Activated T-cell treated with anti-CD3 and anti-CD28 coated beads, Interleukin-2, amount 50 U/mL, for 4 hours (primary cell): ENCODE measurements around the gene TMTC1. TPM values are rescaled to one million over a fixed set of nuclear protein-coding genes. Genes with fewer than 3 reads are reported as not detected.

ENCODE experiments used
- ATAC-seq, 2 donors: fragments of 200-7000 bp; cut with Tn5 transposase; one replicate each; pipeline ENCODE4 v1.10.0; 2021
- DNase-seq: peaks from one replicate; pipeline ENCODE4 v3.0.0-alpha.2; 2020
- H3K27me3 Mint-ChIP-seq: one replicate; pipeline ENCODE4 v1.8.0; 2021; ENCODE audit warnings: low read depth, mixed read lengths
- H3K36me3 Mint-ChIP-seq: one replicate; pipeline ENCODE4 v1.8.0; 2022; ENCODE audit warnings: mixed read lengths; ENCODE audit not compliant: insufficient read depth
- H3K4me1 Mint-ChIP-seq: one replicate; pipeline ENCODE4 v1.8.0; 2021; ENCODE audit warnings: low read depth, mixed read lengths
- H3K4me3 Mint-ChIP-seq: one replicate; pipeline ENCODE4 v1.8.0; 2021; ENCODE audit warnings: mild to moderate bottlenecking, moderate library complexity, mixed read lengths
- H3K9me3 Mint-ChIP-seq: one replicate; pipeline ENCODE4 v1.8.0; 2021; ENCODE audit warnings: mixed read lengths
- total RNA-seq, 3 donors: library from RNA; stranded (reverse); gene quantifications; one replicate each; pipeline ENCODE4 v1.2.1, GENCODE V29; 2021

Gene TMTC1
- total RNA-seq, 3 donors from 2014 or later: 0.11 to 0.24 (median 0.13) TPM

DNA sequence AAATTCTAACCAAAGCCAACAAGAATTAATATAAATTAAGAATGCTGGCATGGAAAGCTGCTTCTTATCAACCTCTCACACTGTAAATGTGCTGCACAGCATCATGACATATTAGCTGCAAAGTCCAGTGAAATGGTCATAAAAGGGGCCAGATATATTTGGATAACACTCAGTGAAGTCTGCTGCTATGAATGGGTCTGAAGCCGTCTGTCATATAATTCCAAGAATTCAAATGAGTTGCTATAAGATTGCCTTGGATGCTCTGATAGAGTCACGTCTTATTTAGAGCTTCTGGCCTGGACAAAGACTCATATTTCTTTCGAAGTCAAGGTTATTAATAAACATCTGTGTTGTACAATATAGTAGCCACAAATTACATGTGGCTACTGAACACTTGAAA is 231.9 kb downstream of the TMTC1 start:
- DNase-seq: no peak
- H3K4me3 Mint-ChIP-seq: no peak overlapping the region
- H3K9me3 Mint-ChIP-seq: no peaks in the 10 kb centered on the region
- no peaks in the 10 kb centered on the region for H3K4me1 Mint-ChIP-seq
- H3K36me3 Mint-ChIP-seq: no peaks in the 10 kb centered on the region
- ATAC-seq: no peak
- no peaks in the 10 kb centered on the region for H3K27me3 Mint-ChIP-seq

DNA sequence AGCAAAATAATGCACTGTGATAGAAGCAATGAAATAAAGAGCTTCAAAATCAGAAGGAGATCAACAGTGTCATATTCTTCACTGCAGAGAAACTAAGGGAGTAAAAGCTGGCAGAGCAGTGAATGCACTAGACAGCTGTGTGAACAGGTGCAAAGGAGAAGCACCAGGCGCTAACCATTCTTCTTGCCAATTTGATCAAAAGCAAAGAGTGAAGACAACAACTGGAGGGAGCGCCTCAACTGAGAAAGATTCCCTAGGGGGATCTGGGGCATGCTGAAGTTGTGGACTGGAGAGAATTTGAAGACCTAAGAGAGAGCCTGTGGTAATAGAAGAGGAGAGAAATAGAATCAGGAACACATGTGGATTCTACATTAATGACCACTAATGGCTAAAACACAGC is 235.9 kb downstream of the TMTC1 start:
- ATAC-seq: no peak
- Mint-ChIP-seq H3K36me3 (no peaks in the 10 kb centered on the region), H3K4me3 (no peak overlapping the region), H3K27me3 (peaks cover 7% of the 10 kb centered on the region), H3K9me3 (no peaks in the 10 kb centered on the region), H3K4me1 (no peaks in the 10 kb centered on the region)
- DNase-seq: no peak

DNA sequence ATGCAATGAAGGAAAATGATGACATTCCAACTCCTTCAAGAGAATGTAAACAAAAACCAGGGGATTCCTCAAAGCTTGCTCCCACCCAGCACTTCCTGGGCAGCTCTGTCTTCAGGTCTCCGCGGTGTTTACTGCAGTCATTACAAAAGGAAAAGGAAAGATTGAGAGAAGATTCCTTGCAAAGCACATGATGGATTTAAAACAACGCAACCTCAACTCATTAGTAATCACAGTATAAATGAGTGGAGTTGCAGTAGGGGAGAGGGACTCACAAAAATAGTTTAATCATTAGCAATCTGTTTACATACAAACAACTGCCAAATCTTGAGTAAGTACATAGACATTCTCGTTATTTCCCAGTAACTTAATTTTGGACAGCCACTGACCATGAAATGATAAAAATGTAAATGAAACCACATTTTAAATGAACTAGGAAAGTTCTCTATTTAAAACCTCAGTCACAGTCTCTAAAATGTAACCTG is 236.6 kb downstream of the TMTC1 start:
- DNase-seq: no peak
- Mint-ChIP-seq H3K4me3 (no peak overlapping the region), H3K9me3 (no peaks in the 10 kb centered on the region), H3K36me3 (no peaks in the 10 kb centered on the region), H3K4me1 (no peaks in the 10 kb centered on the region), H3K27me3 (peaks cover 9% of the 10 kb centered on the region)
- ATAC-seq: no peak

DNA sequence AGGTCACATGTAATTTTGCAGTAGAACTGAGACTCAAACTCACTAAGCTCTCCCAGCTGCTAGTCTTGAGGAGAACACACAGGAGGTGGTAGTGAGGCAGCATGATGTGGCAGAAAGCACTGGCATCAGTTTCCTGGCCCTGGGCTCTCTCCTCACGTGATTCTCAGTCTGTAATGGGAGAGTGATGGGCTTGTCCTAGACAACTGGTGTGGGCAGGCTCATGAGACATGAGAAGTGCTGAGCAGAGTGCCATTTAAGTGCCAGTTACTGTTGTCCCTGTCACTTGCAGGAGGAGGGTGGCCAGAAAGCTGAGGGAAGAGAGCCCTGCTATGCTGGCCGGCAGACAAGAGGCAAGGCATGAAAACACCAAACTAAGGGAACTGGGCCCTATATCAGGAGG is 237.7 kb downstream of the TMTC1 start:
- Mint-ChIP-seq H3K9me3 (no peaks in the 10 kb centered on the region), H3K4me1 (no peaks in the 10 kb centered on the region), H3K36me3 (no peaks in the 10 kb centered on the region), H3K27me3 (peaks cover 11% of the 10 kb centered on the region), H3K4me3 (no peak overlapping the region)
- no peak for ATAC-seq
- no peak for DNase-seq

GRCh38 chr12:29545102-29545467 is 238.7 kb downstream of the TMTC1 start:
- H3K27me3 Mint-ChIP-seq: peaks cover 11% of the 10 kb centered on the region
- H3K4me3 Mint-ChIP-seq: no peak overlapping the region
- no peak for DNase-seq
- ATAC-seq: no peak
- no peaks in the 10 kb centered on the region for H3K9me3 Mint-ChIP-seq
- no peaks in the 10 kb centered on the region for H3K36me3 Mint-ChIP-seq
- no peaks in the 10 kb centered on the region for H3K4me1 Mint-ChIP-seq

DNA sequence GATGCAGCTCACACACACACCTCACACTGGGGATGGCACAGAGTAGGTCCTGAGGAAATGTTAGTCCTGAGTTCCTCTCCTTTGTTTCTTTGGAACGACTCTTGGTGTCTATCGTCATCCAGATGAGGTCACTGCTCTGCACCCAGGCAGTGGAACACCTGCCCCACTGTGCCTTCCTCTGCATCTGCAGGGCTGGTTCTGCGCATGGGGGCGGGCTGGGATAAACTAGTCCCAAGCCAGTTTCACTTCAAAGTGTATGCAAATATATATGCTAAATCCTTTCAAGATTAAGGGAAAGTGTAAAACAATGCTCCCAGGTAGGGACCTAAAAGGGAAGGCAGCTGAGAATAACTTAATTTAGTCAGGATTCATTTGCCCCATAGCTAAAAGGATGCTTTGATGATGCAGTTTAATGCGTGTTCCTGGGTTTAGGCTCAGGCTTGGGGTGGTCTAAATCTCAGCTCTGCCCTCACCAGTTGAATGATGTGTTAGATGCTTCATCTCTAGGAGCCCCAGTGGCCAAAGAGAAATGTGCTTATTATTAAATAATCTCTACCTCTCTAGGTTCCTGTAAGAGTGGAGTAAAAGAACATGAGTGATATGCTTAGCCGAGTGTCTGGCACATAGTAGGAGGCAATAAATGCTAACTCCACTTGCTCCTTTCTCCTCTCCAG is 239.2 kb downstream of the TMTC1 start:
- Mint-ChIP-seq H3K36me3 (no peaks in the 10 kb centered on the region), H3K4me3 (no peak overlapping the region)

DNA sequence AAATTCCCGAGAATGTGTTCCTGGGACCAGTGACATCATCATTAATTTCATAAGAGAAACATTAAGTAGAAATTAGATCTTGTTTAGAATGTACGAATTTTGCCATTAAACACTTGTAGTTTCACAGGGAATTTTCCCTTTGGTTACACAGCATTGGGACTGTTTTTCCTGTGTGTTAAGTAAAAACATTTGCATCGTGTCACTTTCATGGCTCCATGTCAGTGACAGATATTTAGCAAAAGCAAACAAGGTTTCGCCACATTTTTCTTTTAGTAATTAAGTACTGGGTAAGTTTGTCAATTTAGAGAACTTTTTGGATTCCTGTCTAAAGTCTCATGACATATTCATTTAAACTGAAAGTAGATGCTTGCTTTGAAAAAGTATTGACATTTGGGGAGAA is 240.7 kb downstream of the TMTC1 start:
- Mint-ChIP-seq H3K27me3 (peaks cover 11% of the 10 kb centered on the region), H3K36me3 (no peaks in the 10 kb centered on the region), H3K9me3 (no peaks in the 10 kb centered on the region), H3K4me3 (no peak overlapping the region), H3K4me1 (no peaks in the 10 kb centered on the region)
- ATAC-seq (no peak), DNase-seq (no peak)

More for the DNA sequence above, 239.2 kb downstream of the TMTC1 start:
- Mint-ChIP-seq H3K9me3 (no peaks in the 10 kb centered on the region), H3K4me1 (no peaks in the 10 kb centered on the region), H3K27me3 (peaks cover 11% of the 10 kb centered on the region)
- no peak for DNase-seq
- ATAC-seq: no peak

DNA sequence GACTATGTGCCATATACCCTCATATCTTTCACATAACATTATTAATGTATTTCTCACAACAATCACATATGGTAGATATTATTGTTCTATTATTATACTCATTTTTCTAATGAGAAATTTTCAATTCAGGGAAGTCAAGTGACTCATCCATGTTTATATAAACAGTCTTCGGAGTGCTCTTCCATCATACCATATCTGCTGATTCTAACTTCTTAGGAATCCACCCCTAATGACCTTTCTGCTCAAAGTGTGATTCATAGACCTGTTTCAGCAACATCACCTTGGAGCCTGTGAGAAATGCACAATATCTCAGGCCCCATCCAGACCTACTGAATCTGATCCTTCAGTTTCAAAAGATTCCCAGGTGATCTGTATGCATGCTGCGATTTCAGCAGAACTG is 246.4 kb downstream of the TMTC1 start:
- no peak for DNase-seq

DNA sequence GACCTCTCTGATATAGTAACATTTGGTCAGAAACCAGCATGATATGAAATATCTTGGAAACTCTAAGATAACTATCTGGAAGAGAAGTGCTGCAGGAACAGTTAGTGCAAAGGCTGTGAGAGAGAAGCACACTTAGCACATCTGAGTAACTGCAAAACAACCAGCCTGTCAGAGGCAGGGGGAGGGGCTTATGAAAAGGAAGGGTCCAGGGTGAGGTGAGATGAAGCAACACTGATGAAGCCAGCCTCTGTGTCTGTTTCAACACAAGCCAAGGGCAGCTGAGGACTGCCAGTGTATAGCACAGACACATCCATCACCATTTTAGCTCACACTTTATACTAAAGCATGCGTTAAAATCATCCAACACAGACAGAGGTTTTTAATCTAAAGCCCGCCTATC is 248.8 kb downstream of the TMTC1 start:
- Mint-ChIP-seq H3K27me3 (peaks cover 25% of the 10 kb centered on the region), H3K36me3 (no peaks in the 10 kb centered on the region), H3K4me3 (no peak overlapping the region), H3K4me1 (no peaks in the 10 kb centered on the region), H3K9me3 (no peaks in the 10 kb centered on the region)
- no peak for DNase-seq
- ATAC-seq: no peak

More for the DNA sequence above, 246.4 kb downstream of the TMTC1 start:
- no peaks in the 10 kb centered on the region for H3K9me3 Mint-ChIP-seq
- peaks cover 13% of the 10 kb centered on the region for H3K27me3 Mint-ChIP-seq
- H3K4me3 Mint-ChIP-seq: no peak overlapping the region
- H3K36me3 Mint-ChIP-seq: no peaks in the 10 kb centered on the region
- no peaks in the 10 kb centered on the region for H3K4me1 Mint-ChIP-seq
- no peak for ATAC-seq

GRCh38 chr12:29533815-29534489 is 249.8 kb downstream of the TMTC1 start:
- Mint-ChIP-seq H3K4me1 (no peaks in the 10 kb centered on the region), H3K36me3 (no peaks in the 10 kb centered on the region), H3K9me3 (no peaks in the 10 kb centered on the region), H3K4me3 (no peak overlapping the region), H3K27me3 (peaks cover 33% of the 10 kb centered on the region)
- DNase-seq: no peak
- no peak for ATAC-seq

- peaks cover 34% of the 10 kb centered on the region for H3K27me3 Mint-ChIP-seq
- no peaks in the 10 kb centered on the region for H3K36me3 Mint-ChIP-seq
- DNase-seq: no peak
- H3K4me3 Mint-ChIP-seq: no peak overlapping the region
- H3K9me3 Mint-ChIP-seq: no peaks in the 10 kb centered on the region
- no peak for ATAC-seq
- H3K4me1 Mint-ChIP-seq: no peaks in the 10 kb centered on the region
Observed at GRCh38 chr12:29531471-29531870, 252.3 kb downstream of the TMTC1 start.

GRCh38 chr12:29530436-29530835 is 253.3 kb downstream of the TMTC1 start:
- Mint-ChIP-seq H3K36me3 (no peaks in the 10 kb centered on the region), H3K4me3 (no peak overlapping the region), H3K9me3 (no peaks in the 10 kb centered on the region), H3K27me3 (peaks cover 34% of the 10 kb centered on the region), H3K4me1 (no peaks in the 10 kb centered on the region)
- DNase-seq (no peak), ATAC-seq (no peak)

- no peak for DNase-seq
- ATAC-seq: no peak
- Mint-ChIP-seq H3K36me3 (no peaks in the 10 kb centered on the region), H3K27me3 (peaks cover 28% of the 10 kb centered on the region), H3K4me3 (no peak overlapping the region), H3K9me3 (no peaks in the 10 kb centered on the region), H3K4me1 (no peaks in the 10 kb centered on the region)
Observed at GRCh38 chr12:29528161-29528560, 255.6 kb downstream of the TMTC1 start.

DNA sequence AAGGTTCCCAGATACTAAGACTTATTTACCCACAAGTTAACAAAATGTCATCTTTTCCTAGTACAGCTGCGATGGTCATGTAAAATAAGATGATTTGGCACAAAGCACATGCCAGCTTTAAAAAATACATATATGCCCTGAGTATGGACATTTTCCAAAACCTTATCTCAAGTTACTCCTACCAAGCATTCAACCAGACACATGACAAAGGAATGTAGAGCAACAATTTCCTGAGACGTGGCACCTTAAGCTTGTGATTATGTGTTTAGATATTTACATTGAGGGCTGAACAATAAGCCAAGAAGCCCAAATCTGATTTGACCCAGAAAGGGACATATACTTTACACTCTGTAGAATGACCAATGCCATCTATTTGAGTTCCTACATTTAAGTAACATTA is 261.8 kb downstream of the TMTC1 start:
- no peak for DNase-seq
- H3K4me3 Mint-ChIP-seq: no peak overlapping the region
- H3K9me3 Mint-ChIP-seq: no peaks in the 10 kb centered on the region
- no peaks in the 10 kb centered on the region for H3K36me3 Mint-ChIP-seq
- H3K4me1 Mint-ChIP-seq: no peaks in the 10 kb centered on the region
- ATAC-seq: no peak
- no peaks in the 10 kb centered on the region for H3K27me3 Mint-ChIP-seq

DNA sequence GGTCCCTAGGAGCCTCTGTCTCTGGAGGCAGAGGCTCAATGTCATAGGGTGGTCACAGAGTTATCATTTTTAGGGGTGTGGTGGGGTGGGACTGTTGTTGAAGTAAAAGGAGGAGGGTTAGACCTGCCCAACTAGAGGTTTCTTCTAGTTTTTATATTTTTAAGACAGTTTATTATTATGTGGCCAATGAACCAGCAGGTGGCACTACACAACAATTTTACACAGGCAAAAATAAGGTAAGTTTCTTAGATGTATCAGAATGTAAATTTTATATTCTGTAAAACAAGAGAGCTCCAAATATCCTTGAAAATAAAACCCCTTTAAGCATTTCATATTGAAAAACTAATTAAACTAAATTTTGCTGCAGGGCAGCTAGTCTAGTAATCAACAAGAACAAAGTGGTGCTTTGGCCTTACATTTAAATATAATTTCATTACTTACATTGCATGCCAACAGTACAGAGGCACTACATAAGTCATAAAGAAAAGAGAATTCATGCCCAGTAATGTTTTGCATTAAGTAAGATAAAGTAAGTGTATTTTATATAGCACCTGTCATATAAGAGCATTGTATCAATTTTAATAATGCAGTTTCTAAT is 264.1 kb downstream of the TMTC1 start:
- no peak for ATAC-seq
- peaks cover 7% of the 10 kb centered on the region for H3K27me3 Mint-ChIP-seq
- DNase-seq: no peak
- H3K36me3 Mint-ChIP-seq: no peaks in the 10 kb centered on the region
- H3K9me3 Mint-ChIP-seq: no peaks in the 10 kb centered on the region
- H3K4me3 Mint-ChIP-seq: no peak overlapping the region
- no peaks in the 10 kb centered on the region for H3K4me1 Mint-ChIP-seq
